Glutamatergic neuron (in vitro differentiated cells): Measurements from ENCODE around the gene ABCF3. TPM values are rescaled to one million over a fixed set of nuclear protein-coding genes. Genes with fewer than 3 reads are reported as not detected.
"Not testable (repeated sequence)": the region's sequence is repeated elsewhere in the genome, so short reads cannot be mapped to it uniquely, and the experiment has no call there.

Experiments
- DNase-seq: peaks from one replicate; pipeline ENCODE4 v3.0.0; 2022
- H3K27ac Mint-ChIP-seq: one replicate; pipeline ENCODE4 v1.8.0; 2020; ENCODE audit warnings: mild to moderate bottlenecking, mixed read lengths, inconsistent platforms; ENCODE audit not compliant: unreplicated experiment
- H3K27me3 Mint-ChIP-seq: one replicate; pipeline ENCODE4 v1.8.0; 2020; ENCODE audit warnings: mild to moderate bottlenecking, moderate library complexity, mixed read lengths, inconsistent platforms; ENCODE audit not compliant: unreplicated experiment
- H3K36me3 Mint-ChIP-seq: one replicate; pipeline ENCODE4 v1.8.0; 2020; ENCODE audit warnings: mild to moderate bottlenecking, mixed read lengths, inconsistent platforms; ENCODE audit not compliant: unreplicated experiment
- H3K4me1 Mint-ChIP-seq: one replicate; pipeline ENCODE4 v1.8.0; 2020; ENCODE audit warnings: mild to moderate bottlenecking, low read depth, mixed read lengths, inconsistent platforms; ENCODE audit not compliant: unreplicated experiment
- H3K4me3 Mint-ChIP-seq: one replicate; pipeline ENCODE4 v1.8.0; 2020; ENCODE audit warnings: mild to moderate bottlenecking, mixed read lengths, inconsistent platforms; ENCODE audit not compliant: unreplicated experiment
- H3K9me3 Mint-ChIP-seq: one replicate; pipeline ENCODE4 v1.8.0; 2020; ENCODE audit warnings: mild to moderate bottlenecking, moderate library complexity, mixed read lengths, inconsistent platforms; ENCODE audit not compliant: unreplicated experiment
- CTCF ChIP-seq: fragments of 200-600 bp; sonication (generic); IDR thresholded peaks from one replicate; pipeline ENCODE4 v1.5.0; 2021; ENCODE audit not compliant: partially characterized antibody, unreplicated experiment
- total RNA-seq: library from RNA; stranded (reverse); fragmentation: NEBNext Ultra II Directional; extraction: Animal tissue kit (Norgen Biotek cat#: 25700); gene quantifications from one replicate; pipeline ENCODE4 v1.2.1, GENCODE V29; 2021; ENCODE audit not compliant: unreplicated experiment

The ABCF3 gene
- total RNA-seq, 1 donor from 2014 or later, result 87.9 TPM

- Mint-ChIP-seq H3K4me1 (peaks cover 21% of the 10 kb centered on the region), H3K27ac (peak overlapping the region; percentile 73), H3K27me3 (peaks cover 4% of the 10 kb centered on the region), H3K9me3 (peaks cover 12% of the 10 kb centered on the region), H3K36me3 (no peaks in the 10 kb centered on the region), H3K4me3 (peak overlapping the region; percentile 100)
- no peak for TF ChIP-seq CTCF
- no peak for DNase-seq
Observed at GRCh38 chr3:184158404-184158803, 27.6 kb upstream of the ABCF3 start.

GRCh38 chr3:184160456-184160855 is 25.5 kb upstream of the ABCF3 start:
- peaks cover 4% of the 10 kb centered on the region for H3K27me3 Mint-ChIP-seq
- no peak for DNase-seq
- TF ChIP-seq CTCF, result no peak
- peaks cover 17% of the 10 kb centered on the region for H3K4me1 Mint-ChIP-seq
- peak overlapping the region; percentile 59 for H3K27ac Mint-ChIP-seq
- H3K36me3 Mint-ChIP-seq, result no peaks in the 10 kb centered on the region
- H3K4me3 Mint-ChIP-seq, result peak overlapping the region; percentile 17
- peaks cover 12% of the 10 kb centered on the region for H3K9me3 Mint-ChIP-seq

GRCh38 chr3:184162571-184163070 is 23.4 kb upstream of the ABCF3 start:
- not testable (repeated sequence) for H3K36me3 Mint-ChIP-seq, H3K9me3 Mint-ChIP-seq, H3K27ac Mint-ChIP-seq, H3K27me3 Mint-ChIP-seq, H3K4me3 Mint-ChIP-seq, DNase-seq
- H3K4me1 Mint-ChIP-seq, result peaks cover 15% of the 10 kb centered on the region

DNA sequence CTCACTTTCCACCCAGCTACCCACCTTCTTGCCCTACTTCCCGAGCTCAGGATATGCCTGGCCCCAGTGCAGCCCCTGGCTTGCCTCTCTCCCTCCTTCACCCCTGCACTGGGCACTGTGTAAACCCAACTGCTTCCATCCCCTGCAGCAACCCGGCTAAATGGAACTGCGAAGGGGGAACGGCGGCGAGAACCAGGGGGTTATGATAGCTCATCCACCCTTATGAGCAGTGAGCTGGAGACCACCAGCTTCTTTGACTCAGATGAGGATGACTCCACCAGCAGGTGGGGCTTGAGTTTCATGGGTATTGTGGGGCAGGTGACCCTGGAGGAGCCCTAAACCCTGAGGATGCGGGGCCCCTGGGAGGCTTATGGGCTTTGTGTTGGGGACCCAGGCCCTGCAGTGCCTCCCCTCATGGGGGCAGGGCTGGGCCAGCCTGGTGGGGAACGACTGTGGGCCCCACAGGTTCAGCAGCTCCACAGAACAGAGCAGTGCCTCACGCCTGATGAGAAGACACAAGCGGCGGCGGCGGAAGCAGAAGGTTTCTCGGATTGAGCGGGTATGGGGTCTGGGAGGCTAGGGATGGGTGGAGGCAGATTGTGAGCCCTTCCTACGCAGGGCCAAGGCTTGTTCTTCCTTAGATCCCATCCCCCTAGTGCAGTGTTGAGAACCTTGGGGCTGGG is 21.2 kb upstream of the ABCF3 start:
- no peak overlapping the region for H3K27ac Mint-ChIP-seq
- H3K36me3 Mint-ChIP-seq, result no peaks in the 10 kb centered on the region
- DNase-seq, result no peak
- no peak for TF ChIP-seq CTCF
- H3K4me1 Mint-ChIP-seq, result peaks cover 7% of the 10 kb centered on the region
- no peaks in the 10 kb centered on the region for H3K27me3 Mint-ChIP-seq
- H3K9me3 Mint-ChIP-seq, result no peaks in the 10 kb centered on the region
- H3K4me3 Mint-ChIP-seq, result no peak overlapping the region

- Mint-ChIP-seq H3K4me3 (no peak overlapping the region), H3K4me1 (peaks cover 2% of the 10 kb centered on the region), H3K27ac (no peak overlapping the region), H3K27me3 (no peaks in the 10 kb centered on the region), H3K36me3 (no peaks in the 10 kb centered on the region), H3K9me3 (no peaks in the 10 kb centered on the region)
- no peak for DNase-seq
- TF ChIP-seq CTCF, result no peak
Observed at GRCh38 chr3:184165543-184165942, 20.5 kb upstream of the ABCF3 start.
